ENCODE measurements around the gene SUCLA2.

The SUCLA2 gene

DNA sequence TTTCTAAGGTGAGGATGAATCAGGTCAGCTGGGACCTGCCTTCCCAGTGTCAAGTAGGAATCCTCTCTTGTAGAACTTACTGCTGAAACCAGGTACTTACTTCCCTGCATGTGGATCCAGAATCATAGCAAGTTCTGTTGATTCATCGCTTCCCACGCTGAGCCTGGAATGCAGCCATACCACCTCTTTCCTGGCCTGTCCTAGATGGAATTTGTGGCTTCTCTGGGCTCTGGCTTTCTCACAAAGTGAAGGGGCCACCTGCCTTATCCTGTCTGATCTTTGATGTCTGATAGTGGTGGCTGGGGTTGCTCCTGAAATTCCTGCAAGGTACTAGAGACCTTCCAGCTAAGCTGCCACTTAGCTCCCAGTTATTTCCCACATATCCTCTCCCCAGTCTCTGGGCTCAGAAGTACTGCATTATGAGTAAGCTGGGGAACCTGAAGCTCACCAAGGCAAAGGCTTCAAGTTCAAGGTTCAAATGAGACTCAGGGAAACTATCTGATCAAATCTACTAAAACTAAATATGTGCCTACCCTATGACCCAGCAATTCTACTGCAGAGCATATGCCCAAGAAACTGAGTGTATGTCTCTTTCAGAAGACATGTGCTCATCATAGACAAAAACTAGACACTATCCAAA is 103.5 kb downstream of the SUCLA2 start:
- no peak overlapping the region for H3K9ac ChIP-seq
- no peak overlapping the region for H3K27ac ChIP-seq
- H3K79me2 ChIP-seq (ENCODE audit: insufficient read depth, low read depth) = no peaks in the 10 kb centered on the region
- H3K4me2 ChIP-seq = no peak overlapping the region
- H3K36me3 ChIP-seq (ENCODE audit: insufficient read depth) = no peaks in the 10 kb centered on the region
- H2AFZ ChIP-seq (ENCODE audit: low read depth) = no peak overlapping the region
- H3K4me1 ChIP-seq (ENCODE audit: low read depth, poor library complexity, severe bottlenecking) = no peaks in the 10 kb centered on the region
- H3K4me3 ChIP-seq (IDR thresholded peaks at IDR 0.05; ENCODE audit: insufficient read depth, low read depth, low read length) = no peak overlapping the region
- H4K20me1 ChIP-seq (ENCODE audit: insufficient read depth) = no peaks in the 10 kb centered on the region
- H3K27me3 ChIP-seq (ENCODE audit: insufficient read depth, low read depth) = no peaks in the 10 kb centered on the region
- TF ChIP-seq, protein P1, sequence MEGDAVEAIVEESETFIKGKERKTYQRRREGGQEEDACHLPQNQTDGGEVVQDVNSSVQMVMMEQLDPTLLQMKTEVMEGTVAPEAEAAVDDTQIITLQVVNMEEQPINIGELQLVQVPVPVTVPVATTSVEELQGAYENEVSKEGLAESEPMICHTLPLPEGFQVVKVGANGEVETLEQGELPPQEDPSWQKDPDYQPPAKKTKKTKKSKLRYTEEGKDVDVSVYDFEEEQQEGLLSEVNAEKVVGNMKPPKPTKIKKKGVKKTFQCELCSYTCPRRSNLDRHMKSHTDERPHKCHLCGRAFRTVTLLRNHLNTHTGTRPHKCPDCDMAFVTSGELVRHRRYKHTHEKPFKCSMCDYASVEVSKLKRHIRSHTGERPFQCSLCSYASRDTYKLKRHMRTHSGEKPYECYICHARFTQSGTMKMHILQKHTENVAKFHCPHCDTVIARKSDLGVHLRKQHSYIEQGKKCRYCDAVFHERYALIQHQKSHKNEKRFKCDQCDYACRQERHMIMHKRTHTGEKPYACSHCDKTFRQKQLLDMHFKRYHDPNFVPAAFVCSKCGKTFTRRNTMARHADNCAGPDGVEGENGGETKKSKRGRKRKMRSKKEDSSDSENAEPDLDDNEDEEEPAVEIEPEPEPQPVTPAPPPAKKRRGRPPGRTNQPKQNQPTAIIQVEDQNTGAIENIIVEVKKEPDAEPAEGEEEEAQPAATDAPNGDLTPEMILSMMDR (conservative IDR thresholded peaks at IDR 0.05; ENCODE audit: low read depth, low read length) = no peak

DNA sequence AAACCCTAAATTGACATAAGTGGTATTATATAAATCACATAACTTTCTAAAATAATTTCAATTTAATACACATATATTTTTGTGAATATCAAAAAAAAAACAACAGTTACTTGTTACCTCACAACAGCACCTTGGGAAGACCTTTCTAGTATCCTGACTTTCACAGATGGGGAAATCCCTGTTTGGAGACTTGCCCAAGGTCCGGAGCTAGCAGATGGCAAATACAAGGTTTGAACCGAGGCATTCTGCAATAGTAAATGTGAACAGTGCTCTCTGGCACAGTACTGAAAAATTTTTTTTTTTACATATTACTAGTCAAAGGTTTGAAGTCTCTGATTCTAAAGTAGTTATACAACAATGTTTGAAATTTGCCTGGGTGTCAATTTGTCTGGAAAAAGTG is 104.5 kb downstream of the SUCLA2 start:
- H3K36me3 ChIP-seq (ENCODE audit: insufficient read depth) = no peaks in the 10 kb centered on the region
- H3K4me1 ChIP-seq (ENCODE audit: low read depth, poor library complexity, severe bottlenecking) = no peaks in the 10 kb centered on the region
- no peaks in the 10 kb centered on the region for H3K27me3 ChIP-seq (ENCODE audit: insufficient read depth, low read depth)
- no peak overlapping the region for H2AFZ ChIP-seq (ENCODE audit: low read depth)
- H3K79me2 ChIP-seq (ENCODE audit: insufficient read depth, low read depth) = no peaks in the 10 kb centered on the region
- H3K27ac ChIP-seq = no peak overlapping the region
- no peaks in the 10 kb centered on the region for H4K20me1 ChIP-seq (ENCODE audit: insufficient read depth)
- H3K9ac ChIP-seq = no peak overlapping the region
- H3K4me3 ChIP-seq (IDR thresholded peaks at IDR 0.05; ENCODE audit: insufficient read depth, low read depth, low read length) = no peak overlapping the region
- H3K4me2 ChIP-seq = no peak overlapping the region
- TF ChIP-seq, protein P1 (conservative IDR thresholded peaks at IDR 0.05; ENCODE audit: low read depth, low read length) = no peak

DNA sequence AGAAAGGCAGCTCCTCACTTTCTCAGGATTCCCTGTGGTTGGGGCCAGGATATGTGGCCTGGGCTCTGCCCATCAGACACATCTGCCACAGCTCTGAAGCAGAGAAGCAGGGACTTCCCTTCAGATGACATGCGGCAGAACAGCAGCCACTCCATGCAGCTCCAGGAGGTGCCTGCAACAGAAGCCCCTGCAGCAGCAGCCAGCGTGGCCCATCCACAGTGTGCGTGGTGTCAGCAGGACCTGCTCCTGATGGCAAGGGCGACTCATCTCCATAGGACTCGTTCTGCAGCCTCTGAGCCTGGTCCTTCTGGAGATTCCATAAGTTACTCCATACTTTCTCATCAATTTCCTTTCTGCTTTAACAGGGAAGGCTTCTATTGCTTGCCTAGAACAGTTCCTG is 105.0 kb downstream of the SUCLA2 start:
- Histone ChIP-seq H3K4me3 (IDR thresholded peaks at IDR 0.05; ENCODE audit: insufficient read depth, low read depth, low read length) (no peak overlapping the region), H2AFZ (ENCODE audit: low read depth) (no peak overlapping the region), H4K20me1 (ENCODE audit: insufficient read depth) (no peaks in the 10 kb centered on the region), H3K36me3 (ENCODE audit: insufficient read depth) (no peaks in the 10 kb centered on the region), H3K4me2 (no peak overlapping the region), H3K27ac (no peak overlapping the region), H3K9ac (no peak overlapping the region), H3K27me3 (ENCODE audit: insufficient read depth, low read depth) (no peaks in the 10 kb centered on the region), H3K79me2 (ENCODE audit: insufficient read depth, low read depth) (no peaks in the 10 kb centered on the region), H3K4me1 (ENCODE audit: low read depth, poor library complexity, severe bottlenecking) (no peaks in the 10 kb centered on the region)
- TF ChIP-seq, protein P1 (conservative IDR thresholded peaks at IDR 0.05; ENCODE audit: low read depth, low read length) = no peak

DNA sequence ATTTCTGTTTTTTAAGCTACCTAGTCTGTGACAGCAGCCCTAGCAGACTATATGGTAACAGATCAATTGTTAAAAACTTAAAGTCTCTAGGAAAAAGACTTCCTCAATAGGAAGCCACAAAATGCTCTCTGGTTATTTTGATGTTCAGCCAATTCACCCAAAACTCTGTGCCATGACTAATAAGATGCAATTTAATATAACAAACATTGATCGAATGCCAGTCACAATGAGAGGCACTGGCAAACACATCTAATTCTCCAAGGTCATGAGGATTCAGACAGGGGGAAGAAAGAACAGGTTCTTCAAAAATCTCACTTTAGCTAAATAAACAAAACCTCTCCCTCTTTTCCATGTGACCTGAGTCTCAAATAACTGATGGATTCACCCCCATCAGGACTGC is 107.5 kb downstream of the SUCLA2 start:
- H3K4me2 ChIP-seq = no peak overlapping the region
- no peak overlapping the region for H3K27ac ChIP-seq

More for the DNA sequence above, 107.5 kb downstream of the SUCLA2 start:
- H3K4me3 ChIP-seq (IDR thresholded peaks at IDR 0.05; ENCODE audit: insufficient read depth, low read depth, low read length) = no peak overlapping the region
- H3K79me2 ChIP-seq (ENCODE audit: insufficient read depth, low read depth) = no peaks in the 10 kb centered on the region
- no peak overlapping the region for H2AFZ ChIP-seq (ENCODE audit: low read depth)
- no peak overlapping the region for H3K9ac ChIP-seq
- H4K20me1 ChIP-seq (ENCODE audit: insufficient read depth) = no peaks in the 10 kb centered on the region
- no peaks in the 10 kb centered on the region for H3K36me3 ChIP-seq (ENCODE audit: insufficient read depth)
- TF ChIP-seq, protein P1 (conservative IDR thresholded peaks at IDR 0.05; ENCODE audit: low read depth, low read length) = no peak
- no peaks in the 10 kb centered on the region for H3K4me1 ChIP-seq (ENCODE audit: low read depth, poor library complexity, severe bottlenecking)
- H3K27me3 ChIP-seq (ENCODE audit: insufficient read depth, low read depth) = no peaks in the 10 kb centered on the region
